Suprapubic skin (tissue), 3 donors: ENCODE measurements around the gene CDKN2AIPNL.

Source experiments
- CTCF ChIP-seq, 2 donors: fragments of 200-600 bp in 1 of 2; fragments of 450-650 bp in 1 of 2; sonication (generic) in 1 of 2; IDR thresholded peaks; one replicate each; pipeline ENCODE4 v1.5.1; 2016 to 2019; ENCODE audit warnings: antibody characterized with exemption in 2 of 2, mild to moderate bottlenecking in 1 of 2, moderate library complexity in 1 of 2
- POLR2A ChIP-seq, 2 donors: fragments of 450-650 bp; IDR thresholded peaks; one replicate each; pipeline ENCODE4 v1.6.1; 2017; ENCODE audit warnings: antibody characterized with exemption in 2 of 2, mild to moderate bottlenecking in 2 of 2, moderate library complexity in 2 of 2

GRCh38 chr5:134458234-134459009 is 46.7 kb upstream of the CDKN2AIPNL start:
- TF ChIP-seq POLR2A (IDR thresholded peaks at IDR 0.05) (no peak), CTCF (IDR thresholded peaks at IDR 0.05) (no peak)
